OCI-LY3 (cell line): ENCODE measurements around the gene LYSET.

Experiments
- H2AFZ ChIP-seq: fragments of 200-600, 300-600 bp; shearing (Covaris generic); 2 replicates; pipeline ENCODE4 v1.6.0; 2014; ENCODE audit warnings: antibody characterized with exemption, low read depth, low read length
- H3K27ac ChIP-seq: fragments of 200-600, 300-600 bp; sonication (generic); 2 replicates; pipeline ENCODE4 v1.5.1; 2014; ENCODE audit warnings: mild to moderate bottlenecking, low read length, moderate library complexity, mixed read lengths
- H3K27me3 ChIP-seq: fragments of 200-600, 300-600 bp; sonication (generic); 2 replicates; pipeline ENCODE4 v1.6.1; 2014; ENCODE audit warnings: low read depth, low read length, mixed read lengths
- H3K36me3 ChIP-seq: fragments of 200-600, 300-600 bp; sonication (generic); replicated peaks from 2 replicates; pipeline ENCODE3; 2014; ENCODE audit warnings: low read depth, low read length, mixed read lengths
- H3K4me1 ChIP-seq: fragments of 300-600, 200-600 bp; sonication (generic); 2 replicates; pipeline ENCODE4 v1.6.1; 2014; ENCODE audit warnings: low read length, mixed read lengths
- H3K4me2 ChIP-seq: fragments of 200-600, 300-600 bp; sonication (generic); 2 replicates; pipeline ENCODE4 v1.6.1; 2014; ENCODE audit warnings: low read length, mixed read lengths
- H3K4me3 ChIP-seq: fragments of 300-600, 200-600 bp; sonication (generic); 2 replicates; pipeline ENCODE4 v1.5.1; 2014; ENCODE audit warnings: antibody characterized with exemption, mild to moderate bottlenecking, low read length, moderate library complexity
- H3K79me2 ChIP-seq: fragments of 300-600, 200-600 bp; shearing (Covaris generic); 2 replicates; pipeline ENCODE4 v1.6.1; 2014; ENCODE audit warnings: mild to moderate bottlenecking, low read length, mixed read lengths
- H3K9ac ChIP-seq: fragments of 300-600, 200-600 bp; shearing (Covaris generic); 2 replicates; pipeline ENCODE4 v1.6.0; 2014; ENCODE audit warnings: mild to moderate bottlenecking, low read length, moderate library complexity
- H3K9me3 ChIP-seq: fragments of 200-600, 300-600 bp; shearing (Covaris generic); 2 replicates; pipeline ENCODE4 v1.6.1; 2014; ENCODE audit warnings: low read length, mixed read lengths; ENCODE audit not compliant: insufficient read depth
- H4K20me1 ChIP-seq: fragments of 200-600, 300-600 bp; sonication (generic); 2 replicates; pipeline ENCODE4 v1.6.1; 2016; ENCODE audit warnings: low read length, mixed read lengths; ENCODE audit not compliant: insufficient read depth
- EZH2phosphoT487 ChIP-seq: fragments of 200-600 bp; shearing (Covaris generic); IDR thresholded peaks from 2 replicates; pipeline ENCODE4 v1.6.1; 2018; ENCODE audit warnings: antibody characterized with exemption, mixed run types, low read depth
- TF ChIP-seq, protein P1 (sequence below): fragments of 200-600, 300-600 bp; sonication (generic); IDR thresholded peaks from 2 replicates; pipeline ENCODE4 v1.5.1; 2014; ENCODE audit warnings: antibody characterized with exemption, low read length, low read depth

The LYSET gene

DNA sequence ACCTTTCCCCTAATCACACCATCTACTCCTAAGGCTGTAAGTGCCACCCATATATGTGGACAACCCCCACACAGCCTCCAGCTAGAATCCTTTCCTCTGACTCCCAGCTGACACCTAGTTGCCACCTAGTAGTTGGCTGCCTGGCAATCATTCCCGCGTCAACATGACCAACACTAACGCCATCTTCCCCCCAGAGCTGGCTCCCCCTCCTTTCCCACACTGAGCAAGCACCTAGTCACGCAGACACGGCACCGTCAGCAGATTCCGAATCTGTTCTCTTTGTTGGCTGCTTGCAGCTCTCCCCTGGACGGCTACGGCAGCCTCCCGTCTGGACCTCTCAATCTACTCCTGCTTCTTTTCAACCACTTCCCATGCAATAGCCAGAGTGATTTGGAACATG lies 49.7 kb downstream of the LYSET start:
- no peak overlapping the region for H3K4me3 ChIP-seq
- H3K9me3 ChIP-seq: no peaks in the 10 kb centered on the region
- no peaks in the 10 kb centered on the region for H3K4me1 ChIP-seq
- H3K4me2 ChIP-seq: no peak overlapping the region
- no peaks in the 10 kb centered on the region for H3K27me3 ChIP-seq
- peaks cover under 1% of the 10 kb centered on the region for H3K36me3 ChIP-seq
- TF ChIP-seq, protein P1, sequence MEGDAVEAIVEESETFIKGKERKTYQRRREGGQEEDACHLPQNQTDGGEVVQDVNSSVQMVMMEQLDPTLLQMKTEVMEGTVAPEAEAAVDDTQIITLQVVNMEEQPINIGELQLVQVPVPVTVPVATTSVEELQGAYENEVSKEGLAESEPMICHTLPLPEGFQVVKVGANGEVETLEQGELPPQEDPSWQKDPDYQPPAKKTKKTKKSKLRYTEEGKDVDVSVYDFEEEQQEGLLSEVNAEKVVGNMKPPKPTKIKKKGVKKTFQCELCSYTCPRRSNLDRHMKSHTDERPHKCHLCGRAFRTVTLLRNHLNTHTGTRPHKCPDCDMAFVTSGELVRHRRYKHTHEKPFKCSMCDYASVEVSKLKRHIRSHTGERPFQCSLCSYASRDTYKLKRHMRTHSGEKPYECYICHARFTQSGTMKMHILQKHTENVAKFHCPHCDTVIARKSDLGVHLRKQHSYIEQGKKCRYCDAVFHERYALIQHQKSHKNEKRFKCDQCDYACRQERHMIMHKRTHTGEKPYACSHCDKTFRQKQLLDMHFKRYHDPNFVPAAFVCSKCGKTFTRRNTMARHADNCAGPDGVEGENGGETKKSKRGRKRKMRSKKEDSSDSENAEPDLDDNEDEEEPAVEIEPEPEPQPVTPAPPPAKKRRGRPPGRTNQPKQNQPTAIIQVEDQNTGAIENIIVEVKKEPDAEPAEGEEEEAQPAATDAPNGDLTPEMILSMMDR: no peak
- no peak for TF ChIP-seq EZH2phosphoT487
- H2AFZ ChIP-seq: no peak overlapping the region
- no peak overlapping the region for H3K9ac ChIP-seq
- H3K27ac ChIP-seq: no peak overlapping the region
- no peaks in the 10 kb centered on the region for H3K79me2 ChIP-seq
- H4K20me1 ChIP-seq: no peaks in the 10 kb centered on the region
